CD4-positive, alpha-beta T cell treated with Interferon alpha-2 for 1 hour (primary cell): Measurements from ENCODE around the gene MSANTD3.
A peak's percentile ranks its signal among the peaks of the same experiment; 100 is the strongest.
"Not testable (repeated sequence)": the region's sequence is repeated elsewhere in the genome, so short reads cannot be mapped to it uniquely, and the experiment has no call there.

Source experiments
- DNase-seq, 2 donors: peaks; one replicate each; pipeline ENCODE4 v3.0.0-alpha.2; 2020 to 2022

The MSANTD3 gene, protein sequence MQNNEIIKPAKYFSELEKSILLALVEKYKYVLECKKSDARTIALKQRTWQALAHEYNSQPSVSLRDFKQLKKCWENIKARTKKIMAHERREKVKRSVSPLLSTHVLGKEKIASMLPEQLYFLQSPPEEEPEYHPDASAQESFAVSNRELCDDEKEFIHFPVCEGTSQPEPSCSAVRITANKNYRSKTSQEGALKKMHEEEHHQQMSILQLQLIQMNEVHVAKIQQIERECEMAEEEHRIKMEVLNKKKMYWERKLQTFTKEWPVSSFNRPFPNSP

DNA sequence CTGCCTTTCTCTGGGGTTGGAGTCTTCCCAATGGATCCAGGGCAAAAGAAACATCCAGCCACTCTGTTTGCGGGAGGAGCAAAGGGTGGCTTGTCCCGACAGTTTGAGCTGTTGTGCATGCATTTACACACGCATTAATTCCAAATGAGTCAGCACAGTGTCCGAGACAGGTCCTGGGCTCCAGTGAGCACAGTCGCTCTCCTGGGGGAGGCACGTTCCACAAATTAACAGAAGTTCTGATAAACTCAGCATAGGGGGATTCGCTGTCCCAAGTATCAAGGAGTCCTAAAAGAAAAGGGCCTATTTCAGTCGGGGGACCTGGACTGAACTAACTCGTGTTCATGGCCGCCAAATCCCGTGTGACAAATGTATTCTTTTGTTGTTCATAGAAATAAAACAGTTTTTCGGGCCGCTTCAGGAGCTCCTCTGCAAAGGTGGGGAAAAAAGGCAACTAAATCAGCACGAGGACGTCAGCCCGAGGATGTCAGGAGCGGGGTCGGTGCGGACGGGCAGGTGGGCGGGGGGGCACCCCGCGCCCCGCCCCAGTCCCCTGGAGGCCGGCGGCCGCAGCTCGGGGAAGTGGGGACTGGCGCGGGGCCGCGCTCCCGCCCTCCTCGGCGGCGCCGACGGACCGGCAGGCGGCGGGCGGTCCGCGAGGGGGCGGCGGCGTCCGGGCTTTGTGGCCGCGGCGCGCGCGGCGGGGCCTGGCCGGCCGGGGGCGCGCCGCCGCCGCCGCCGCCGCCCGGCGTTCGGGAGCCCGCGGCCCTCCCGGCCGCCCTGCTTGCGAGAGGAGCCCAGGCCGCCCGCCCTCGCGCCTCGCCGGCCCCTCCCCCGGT is at the start of gene MSANTD3:
MSANTD3 (plus strand) TSS at position 614 of the 836 bp plus-strand sequence. CDS start 14,796 bp downstream, outside the sequence.
- peak; percentile 45 to 66 for DNase-seq

DNA sequence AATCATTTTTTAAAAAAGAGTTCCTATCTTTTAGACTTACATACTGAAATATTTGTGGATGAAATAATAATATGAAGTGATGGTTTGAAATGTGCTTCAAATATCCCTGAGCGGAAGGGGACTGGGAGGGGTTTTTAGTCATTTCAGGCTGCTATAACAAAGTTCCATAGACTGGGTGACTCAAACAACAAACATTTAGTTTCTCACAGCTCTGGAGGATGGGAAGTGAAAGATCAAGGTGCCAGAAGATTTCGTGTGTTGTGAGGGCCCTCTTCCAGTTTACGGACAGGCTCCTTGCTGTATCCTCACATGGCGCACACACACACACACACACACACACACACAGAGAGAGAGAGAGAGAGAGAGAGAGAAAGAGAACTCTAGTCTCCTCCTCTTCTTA is 47.1 kb upstream of the MSANTD3 start:
- no peak for DNase-seq

DNA sequence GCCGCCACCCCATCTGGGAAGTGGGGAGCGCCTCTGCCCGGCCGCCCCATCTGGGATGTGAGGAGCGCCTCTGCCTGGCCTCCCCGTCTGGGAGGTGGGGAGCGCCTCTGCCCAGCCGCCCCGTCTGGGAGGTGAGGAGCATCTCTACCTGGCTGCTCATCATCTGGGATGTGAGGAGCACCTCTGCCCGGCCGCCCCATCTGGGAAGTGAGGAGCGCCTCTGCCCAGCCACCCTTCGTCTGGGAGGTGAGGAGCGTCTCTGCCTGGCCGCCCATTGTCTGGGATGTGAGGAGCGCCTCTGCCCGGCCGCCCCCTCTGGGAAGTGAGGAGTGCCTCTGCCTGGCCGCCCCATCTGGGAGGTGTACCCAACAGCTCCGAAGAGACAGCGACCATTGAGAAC is 34.0 kb upstream of the MSANTD3 start:
- DNase-seq, result not testable (repeated sequence)

DNA sequence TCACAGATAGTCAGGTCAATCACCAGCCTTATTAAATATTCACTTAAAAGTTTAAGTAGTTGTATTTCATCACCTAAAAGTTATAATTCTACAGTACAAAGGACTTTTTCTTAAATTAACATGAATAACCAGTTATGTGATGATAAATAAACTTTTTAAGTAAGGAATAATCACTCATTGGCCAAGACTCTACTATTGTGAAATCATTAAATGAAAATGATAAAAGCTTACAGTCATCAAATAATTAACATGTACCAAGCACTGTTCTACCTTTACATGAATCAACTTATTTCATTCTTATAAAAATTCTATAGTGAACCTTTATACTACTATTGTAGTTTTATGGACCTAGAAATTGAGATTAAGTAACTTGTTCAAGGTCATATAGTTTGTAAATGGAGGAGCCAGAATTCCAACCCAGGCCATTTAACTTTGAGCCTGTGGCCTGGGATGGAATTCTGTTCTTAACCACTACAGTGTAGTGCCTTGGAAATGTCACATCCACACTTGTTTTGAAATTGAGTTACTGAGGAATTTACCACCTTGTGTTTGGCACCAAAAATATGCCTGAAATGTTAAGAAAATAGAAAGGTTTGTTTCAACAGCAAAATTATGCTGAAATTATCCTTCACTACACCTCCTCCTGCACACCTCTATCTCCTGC is 32.8 kb upstream of the MSANTD3 start:
- DNase-seq, result no peak

DNA sequence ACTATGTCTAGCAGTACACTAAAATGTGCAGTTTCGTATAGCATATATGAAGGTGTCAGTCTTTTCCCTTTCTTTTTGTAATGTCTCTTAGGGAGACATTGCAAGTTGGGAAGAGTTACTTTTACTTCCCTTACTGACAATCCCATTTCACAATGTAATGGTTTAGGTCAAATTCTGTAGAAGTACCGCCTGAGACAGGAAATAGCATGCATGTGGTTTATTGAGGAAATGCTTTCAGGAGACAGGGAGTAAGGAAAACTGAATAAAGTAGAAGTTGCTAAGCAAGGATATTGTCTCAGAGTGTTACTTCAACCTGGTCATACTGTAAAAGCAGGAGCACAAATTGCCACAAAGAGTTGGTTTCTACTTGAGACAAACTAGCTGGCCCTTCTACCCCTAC is 32.1 kb upstream of the MSANTD3 start:
- no peak for DNase-seq

DNA sequence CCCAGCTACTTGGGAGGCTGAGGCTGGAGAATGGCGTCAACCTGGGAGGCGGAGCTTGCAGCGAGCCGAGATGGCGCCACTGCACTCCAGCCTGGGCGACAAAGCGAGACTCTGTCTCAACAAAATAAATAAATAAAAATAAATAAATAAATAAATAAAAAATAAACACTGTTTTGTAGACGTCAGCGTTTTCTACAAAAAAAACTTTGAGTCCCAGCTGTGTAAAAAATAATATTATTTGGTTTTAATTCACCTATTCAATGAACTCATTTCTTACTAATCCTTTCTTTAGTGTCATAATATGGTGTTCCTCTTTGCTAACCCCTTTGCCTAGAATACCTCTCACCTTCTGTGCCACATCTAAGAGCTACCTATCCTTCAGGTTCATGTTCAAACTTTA is 30.2 kb upstream of the MSANTD3 start:
- DNase-seq, result no peak

DNA sequence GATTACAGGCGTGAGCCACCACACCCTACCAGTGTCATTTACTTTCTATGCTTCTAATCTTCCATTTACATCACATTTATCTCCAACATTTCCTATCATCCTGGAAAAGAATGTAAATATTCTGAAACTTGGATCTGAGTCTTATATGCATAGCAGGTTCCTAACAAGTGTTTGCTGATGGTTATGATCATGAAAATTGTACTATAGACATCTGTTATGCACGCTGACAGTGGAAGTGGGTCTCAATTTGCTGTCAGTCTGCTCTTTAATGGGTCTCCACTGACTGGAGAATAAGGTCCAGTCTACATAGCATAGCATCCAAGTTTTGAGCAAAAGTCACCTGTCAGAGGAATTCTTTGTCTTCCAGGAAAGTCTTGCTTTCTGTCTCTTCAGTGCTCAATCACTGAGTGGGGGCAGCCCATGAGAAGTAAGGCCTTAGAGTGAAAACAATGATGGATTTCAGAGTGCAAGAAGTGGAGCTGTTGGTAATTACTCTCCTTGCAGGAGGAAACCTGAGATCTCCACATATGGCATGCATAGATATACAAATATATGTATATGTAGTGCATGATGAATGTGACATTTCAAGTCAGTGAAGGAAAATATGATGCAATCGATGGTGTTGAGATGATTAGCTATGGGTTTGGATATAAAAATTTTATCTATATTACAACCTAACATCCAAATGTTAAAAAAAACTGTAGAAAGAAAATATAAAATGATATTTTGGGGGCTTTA is 29.2 kb upstream of the MSANTD3 start:
- DNase-seq, result no peak

DNA sequence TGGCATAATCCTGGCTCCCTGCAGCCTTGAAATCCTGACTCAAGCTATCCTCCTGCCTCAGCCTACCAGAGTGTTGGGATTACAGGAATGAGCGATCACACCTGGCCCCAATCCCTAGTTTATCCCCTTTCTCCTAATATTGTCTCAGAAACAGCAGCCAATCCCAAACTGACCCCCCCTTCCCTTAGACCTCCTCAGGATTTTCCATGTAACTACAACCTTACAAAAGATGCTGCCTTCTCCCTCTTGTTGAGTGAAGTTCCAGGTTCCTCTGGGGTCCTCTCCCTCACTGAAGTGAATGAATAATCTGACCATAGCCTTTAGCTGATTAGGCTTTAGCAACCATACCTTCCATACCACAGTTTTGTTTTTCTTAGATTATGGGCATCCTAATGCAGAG is 25.9 kb upstream of the MSANTD3 start:
- DNase-seq, result no peak

DNA sequence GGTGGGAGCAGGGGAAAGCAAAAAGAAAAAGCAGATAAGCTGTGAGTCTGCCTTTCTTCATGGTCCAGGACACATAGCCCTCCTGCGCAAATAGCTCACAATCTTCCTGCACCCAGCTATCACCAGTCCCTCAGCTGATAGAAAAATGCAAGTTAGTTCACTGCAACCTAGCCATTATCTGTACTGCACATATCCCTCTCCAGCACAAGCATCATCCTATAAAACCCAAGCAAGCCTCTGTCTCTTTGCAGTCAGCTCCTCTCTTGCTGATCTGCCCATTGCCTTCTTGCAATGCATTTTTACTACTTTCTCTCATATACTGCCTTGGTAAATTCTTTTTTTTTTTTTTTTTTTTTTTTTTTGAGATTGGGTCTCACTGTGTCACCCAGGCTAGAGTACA is 20.0 kb upstream of the MSANTD3 start:
- no peak for DNase-seq

DNA sequence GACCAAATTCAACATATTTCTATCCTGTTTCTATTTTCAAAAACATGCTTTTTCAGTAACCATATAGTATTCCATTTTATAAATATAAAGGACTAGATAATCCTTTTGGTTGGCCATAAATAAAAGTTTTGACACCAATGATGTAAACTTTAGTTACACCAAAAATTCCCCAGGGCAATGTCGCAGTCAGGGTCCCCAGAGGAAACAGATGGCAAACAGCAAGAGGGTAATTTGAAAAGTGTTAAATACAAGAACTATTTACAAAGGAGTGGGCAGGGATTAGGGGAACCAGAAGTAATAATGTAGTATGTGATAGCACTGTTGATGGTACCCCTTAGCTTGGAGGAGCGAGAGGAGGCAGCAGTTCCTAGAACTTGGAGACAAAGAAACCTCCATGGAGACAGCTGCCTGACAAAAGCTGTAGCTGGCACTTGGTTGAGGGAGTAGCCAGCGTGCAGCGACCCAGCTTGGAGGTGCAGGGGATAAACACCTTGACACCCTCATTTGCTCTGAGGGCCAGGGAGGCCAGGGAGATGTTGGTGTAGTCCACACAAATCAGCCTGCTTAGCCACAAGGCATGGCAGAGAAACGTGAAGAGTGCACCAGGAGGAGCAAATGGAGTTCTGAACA is 18.3 kb upstream of the MSANTD3 start:
- DNase-seq, result no peak

DNA sequence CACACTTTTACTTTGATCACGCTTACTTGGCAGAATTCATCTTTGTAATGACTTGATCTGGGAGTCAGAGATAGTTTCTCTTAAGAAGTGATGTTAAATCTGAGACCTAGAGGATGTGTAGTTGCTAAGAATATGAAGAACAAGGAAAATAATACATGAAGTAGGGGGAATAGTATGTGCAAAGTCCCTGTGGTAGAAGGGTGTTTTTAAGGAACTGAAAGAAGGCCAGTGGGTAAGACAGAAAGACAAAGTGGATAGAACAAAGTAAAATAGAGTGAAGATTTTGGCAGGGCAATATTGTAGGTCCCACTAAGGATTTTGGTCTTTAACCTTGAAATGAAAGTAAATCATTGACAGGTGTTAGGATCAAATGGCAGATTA is 17.8 kb upstream of the MSANTD3 start:
- DNase-seq, result no peak

DNA sequence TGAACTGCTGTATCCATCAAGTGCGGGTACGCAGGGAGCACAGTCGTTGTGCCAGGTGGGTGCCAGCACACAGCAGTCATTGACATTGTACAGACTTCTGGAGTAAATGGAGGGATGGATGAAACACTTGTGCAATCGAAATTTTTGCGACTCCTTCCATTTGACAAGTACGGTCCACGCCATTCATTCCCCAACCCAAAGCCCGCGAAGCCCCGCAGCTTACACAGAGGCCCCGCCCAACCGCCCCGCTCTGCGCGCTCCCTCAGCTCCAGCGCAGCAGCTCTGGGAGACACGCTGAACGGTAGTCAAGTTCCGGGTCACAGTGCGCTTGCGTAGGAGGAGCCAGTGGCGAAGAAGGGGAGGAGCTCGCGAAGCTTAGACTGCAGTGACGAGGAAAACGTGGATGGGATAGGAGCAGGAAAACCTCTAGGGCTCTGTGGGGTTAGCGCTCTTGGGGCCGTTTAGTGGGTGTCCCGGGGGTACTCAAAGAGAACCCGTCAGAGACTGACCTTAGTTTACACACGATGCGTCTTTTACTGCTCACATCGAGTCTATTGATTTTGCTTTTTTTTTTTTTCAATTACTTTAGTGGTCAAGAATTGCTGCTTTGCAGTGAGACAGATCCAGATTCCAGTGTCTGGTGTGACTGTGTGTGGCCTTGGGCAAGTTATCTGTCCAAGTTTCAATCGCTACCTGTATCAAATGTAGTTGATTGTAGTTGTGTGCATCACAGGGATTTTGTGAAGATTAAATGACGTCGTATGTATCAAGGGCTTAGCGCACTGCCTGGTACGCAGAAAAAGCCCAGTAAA is 15.3 kb upstream of the MSANTD3 start:
- peak; percentile 88 to 89 for DNase-seq

DNA sequence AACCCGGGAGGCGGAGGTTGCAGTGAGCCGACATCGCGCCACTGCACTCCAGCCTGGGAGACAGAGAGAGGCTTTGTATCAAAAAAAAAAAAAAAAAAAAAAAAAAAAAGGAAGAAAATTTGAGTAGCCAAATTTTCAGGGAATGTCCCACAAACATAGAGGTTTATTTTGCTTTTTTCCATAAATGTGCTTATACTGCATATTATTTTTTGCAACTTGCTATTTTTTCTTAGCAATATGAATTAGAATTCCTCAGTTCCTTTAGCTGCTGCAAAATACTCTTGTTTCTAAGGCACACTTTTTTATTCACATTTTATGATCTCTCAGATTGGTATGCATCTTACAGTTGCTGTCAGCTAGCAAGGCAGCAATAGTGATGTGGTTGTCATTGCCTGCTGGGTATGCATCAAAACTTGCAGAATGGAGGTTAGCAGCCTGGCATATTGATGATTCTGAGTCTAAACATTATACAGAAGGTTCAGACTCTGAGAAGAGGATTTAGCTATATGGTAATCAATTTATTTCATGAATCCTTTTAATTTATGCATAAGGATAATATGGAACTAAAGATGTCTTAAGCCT is 13.0 kb upstream of the MSANTD3 start:
- no peak for DNase-seq

DNA sequence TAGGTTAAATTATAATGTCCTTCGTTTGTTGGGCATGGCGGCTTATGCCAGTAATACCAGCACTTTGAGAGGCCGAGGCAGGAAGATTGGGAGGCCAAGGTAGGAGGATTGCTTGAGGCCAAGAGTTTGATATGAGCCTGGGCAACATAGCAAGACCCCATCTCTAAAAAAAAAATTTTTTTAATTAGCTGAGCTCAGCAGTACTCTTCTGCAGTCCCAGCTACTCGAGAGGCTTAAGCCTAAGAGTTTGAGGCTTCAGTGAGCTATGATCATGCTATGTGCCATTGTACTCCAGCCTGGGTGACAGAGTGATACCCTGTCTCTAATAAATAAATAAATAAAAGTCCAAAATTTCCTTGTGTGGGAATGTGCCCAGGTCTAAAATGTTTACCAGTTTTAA is 9.1 kb upstream of the MSANTD3 start:
- DNase-seq, result no peak

DNA sequence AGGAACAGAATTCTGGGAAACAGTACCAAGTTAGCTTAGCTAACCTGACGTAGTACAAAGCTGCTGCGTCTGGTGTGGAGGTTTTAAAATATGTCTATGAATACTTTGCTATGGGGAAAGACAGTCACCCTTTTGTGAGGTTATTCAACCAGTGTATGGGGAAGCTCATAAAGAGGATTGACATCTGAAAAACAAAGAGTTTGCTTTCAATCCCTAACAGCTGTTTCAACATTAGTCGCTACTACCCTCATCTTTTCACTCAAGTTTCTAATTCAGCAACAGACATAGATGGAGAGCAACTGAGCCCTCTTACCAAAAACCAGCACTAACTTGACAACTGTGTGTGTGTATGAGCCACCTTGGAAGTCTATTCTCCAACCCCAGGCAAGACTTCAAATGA is 7.8 kb upstream of the MSANTD3 start:
- DNase-seq, result no peak

DNA sequence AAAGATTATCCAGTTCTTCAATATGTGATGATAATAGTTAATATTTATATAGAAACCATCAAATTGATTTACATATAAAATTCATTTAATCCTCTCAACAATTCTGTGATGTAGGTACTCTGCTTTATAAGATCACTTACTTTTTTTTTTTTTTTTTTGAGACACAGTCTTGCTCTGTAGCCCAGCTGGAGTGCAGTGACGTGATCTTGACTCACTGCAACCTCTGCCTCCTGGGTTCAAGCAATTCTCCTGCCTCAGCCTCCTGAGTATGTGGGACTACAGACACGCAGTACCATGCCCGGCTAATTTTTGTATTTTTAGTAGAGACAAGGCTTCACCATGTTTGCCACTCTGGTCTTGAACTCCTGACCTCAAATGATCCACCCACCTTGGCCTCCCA is 5.8 kb upstream of the MSANTD3 start:
- not testable (repeated sequence) for DNase-seq

DNA sequence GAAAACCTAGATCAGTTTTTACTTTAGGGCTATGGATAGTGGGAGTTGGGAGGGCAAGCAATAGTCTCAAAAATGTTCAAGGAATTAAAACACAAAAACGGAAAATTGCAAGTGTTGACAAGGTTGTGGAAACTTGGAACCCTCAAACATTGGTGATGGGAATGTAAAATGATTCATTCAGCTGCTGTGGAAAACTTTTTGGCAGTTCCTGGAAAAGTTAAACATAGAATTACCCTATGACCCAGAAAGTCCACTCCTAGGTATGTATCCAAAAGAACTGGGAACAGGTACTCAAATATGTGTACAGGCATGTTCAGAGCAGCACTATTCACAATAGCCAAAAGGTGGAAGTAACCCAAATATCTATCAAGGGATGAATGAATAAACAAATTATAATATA is 1.2 kb upstream of the MSANTD3 start:
- DNase-seq, result no peak

DNA sequence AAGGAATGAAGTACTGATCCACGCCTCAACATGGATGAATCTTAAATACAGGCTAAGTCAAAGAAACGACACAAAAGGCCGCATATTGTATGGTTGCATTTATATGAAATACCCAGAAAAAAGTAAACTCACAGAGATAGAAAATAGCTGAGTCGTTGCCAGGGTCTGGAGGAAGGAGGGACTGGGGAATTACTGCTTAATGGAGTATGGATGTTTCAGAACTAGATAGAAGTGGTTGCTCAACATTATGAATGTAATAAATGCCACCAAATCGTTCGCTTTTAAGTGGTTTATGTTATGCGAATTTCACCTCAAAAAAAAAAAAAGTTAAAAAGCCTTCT is 784 bp upstream of the MSANTD3 start:
- DNase-seq, result no peak

DNA sequence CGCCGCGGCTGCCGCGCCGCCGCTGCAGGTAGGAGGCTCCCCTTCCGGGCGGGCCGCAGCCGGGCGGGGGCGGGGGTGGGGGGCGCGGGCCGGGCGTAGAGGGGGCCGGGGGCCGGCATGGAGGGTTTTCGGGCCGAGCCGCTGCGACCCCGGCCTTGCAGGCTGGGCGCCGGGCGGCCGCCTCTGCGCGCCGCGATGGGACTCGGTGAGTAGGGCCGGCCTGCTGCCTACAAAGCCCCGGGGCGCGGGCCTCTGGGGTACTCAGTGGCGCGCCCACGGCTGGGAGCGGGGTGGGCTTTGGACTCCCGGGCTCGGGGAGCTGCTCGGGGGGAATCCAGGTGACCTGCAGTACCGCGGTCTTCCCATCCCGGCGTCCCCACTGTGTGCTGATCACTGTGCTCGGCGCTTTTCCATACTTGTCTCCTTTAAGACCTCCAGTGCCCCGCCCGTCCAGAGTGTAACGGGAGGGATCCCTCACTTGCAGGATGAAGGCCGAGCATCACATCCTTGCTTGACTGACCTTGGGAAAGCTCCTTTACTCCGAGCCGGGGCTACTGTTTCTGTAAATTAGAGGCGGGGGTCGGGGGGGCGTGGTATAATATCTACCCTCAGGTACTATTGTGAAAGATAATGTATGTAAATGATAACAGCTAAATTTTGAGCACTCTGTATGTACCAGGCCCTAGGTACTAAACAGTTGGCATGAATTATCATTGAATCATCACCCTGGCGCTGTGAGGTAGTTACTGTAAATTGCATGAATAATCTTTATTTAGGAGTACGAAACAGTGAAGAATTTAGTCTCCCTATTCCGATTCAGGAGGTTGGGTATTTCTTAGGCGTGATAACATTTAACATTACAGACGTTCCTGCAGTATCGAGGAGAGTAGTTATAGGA is 672 bp downstream of the MSANTD3 start:
- DNase-seq, result no peak

DNA sequence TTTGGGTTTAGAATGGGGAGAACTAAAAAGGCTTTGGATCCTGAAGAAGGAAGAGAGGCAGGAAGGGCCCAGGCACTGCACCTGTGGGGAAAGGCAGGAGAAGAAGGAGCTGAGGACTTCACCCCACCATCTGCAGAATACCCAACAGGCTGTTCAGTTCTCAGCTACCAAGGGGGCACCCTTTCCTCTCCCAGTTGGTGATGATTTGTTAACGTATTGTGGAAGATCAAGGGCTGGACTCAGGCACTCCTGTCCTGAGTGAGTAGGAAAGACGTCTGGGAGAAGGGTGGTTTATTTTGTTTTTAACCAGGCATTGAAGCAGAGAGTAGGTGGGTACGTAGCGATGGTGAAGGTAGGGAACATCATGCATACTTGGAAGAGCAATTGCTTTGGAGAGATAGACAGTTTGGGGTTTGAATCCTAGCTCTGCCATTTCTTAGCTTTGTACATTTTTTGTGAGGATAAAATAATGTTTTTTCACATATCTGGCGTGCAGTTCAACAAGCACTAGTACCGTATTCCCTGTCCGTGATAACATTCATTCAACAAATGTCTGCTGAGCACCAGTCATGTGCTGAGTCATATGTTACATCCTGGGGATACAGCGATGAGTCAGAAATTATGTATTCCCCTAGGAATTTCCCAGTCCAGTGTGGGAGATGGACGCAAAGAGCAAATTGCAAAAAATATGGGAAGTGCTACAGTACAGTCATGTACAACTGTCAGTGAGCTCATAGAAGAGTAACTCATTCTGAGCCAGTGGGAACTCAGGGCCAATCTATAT is 2.1 kb downstream of the MSANTD3 start:
- DNase-seq, result no peak
